KOPT-K1 (cell line): ENCODE results near the gene PAX5.

Experiments
- H3K27ac ChIP-seq: fragments of 200-600 bp; sonication (generic); 2 replicates; pipeline ENCODE4 v1.5.1; 2016; ENCODE audit warnings: antibody characterized with exemption, mild to moderate bottlenecking, low read depth, low read length; ENCODE audit not compliant: poor library complexity, severe bottlenecking
- H3K36me3 ChIP-seq: fragments of 200-600 bp; sonication (generic); 2 replicates; pipeline ENCODE4 v1.5.1; 2017; ENCODE audit warnings: antibody characterized with exemption, mild to moderate bottlenecking, low read length, moderate library complexity; ENCODE audit not compliant: insufficient read depth
- H3K9me3 ChIP-seq: fragments of 200-600 bp; sonication (generic); 2 replicates; pipeline ENCODE4 v1.5.1; 2017; ENCODE audit warnings: antibody characterized with exemption, low read length, mild to moderate bottlenecking; ENCODE audit not compliant: insufficient read depth, poor library complexity, severe bottlenecking

Gene PAX5

DNA sequence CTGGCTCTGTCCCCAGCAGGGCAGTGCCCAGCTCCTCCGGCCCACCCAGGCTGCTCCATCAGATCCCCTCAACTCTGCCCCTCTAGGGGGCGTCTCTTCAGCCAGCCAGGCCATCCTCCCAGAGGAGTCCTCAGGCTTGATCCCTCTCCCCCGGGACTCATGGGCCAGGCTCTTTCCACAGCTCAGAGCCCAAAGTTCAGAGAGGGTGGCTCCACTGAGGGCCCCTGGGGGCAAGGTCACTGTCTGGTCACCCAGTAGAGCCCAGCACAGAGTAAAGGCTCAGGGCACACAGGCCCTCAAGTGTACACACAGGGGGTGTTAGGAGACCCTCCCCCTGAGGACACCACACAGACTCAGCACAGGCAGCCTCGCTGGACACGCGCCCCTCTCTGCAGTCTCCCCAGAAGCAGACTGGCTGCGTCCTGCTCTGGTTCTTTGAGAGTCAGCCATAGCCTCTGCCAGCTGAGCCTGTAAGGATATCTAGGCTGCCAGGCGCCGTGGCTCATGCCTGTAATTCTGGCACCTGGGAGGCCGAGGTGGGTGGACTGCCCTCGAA is 64.8 kb downstream of the PAX5 start:
- H3K36me3 ChIP-seq, result no peaks in the 10 kb centered on the region
- no peak overlapping the region for H3K27ac ChIP-seq
- no peaks in the 10 kb centered on the region for H3K9me3 ChIP-seq

GRCh38 chr9:36968574-36969215 is 65.4 kb downstream of the PAX5 start:
- H3K27ac ChIP-seq, result no peak overlapping the region
- H3K9me3 ChIP-seq, result no peaks in the 10 kb centered on the region
- H3K36me3 ChIP-seq, result no peaks in the 10 kb centered on the region

GRCh38 chr9:36967997-36968396 is 66.1 kb downstream of the PAX5 start:
- no peak overlapping the region for H3K27ac ChIP-seq
- no peaks in the 10 kb centered on the region for H3K36me3 ChIP-seq
- no peaks in the 10 kb centered on the region for H3K9me3 ChIP-seq

- H3K36me3 ChIP-seq, result no peaks in the 10 kb centered on the region
- no peak overlapping the region for H3K27ac ChIP-seq
- no peaks in the 10 kb centered on the region for H3K9me3 ChIP-seq
Measured at GRCh38 chr9:36966371-36967097, 67.5 kb downstream of the PAX5 start.

- Histone ChIP-seq H3K36me3 (no peaks in the 10 kb centered on the region), H3K9me3 (no peaks in the 10 kb centered on the region), H3K27ac (no peak overlapping the region)
Measured at GRCh38 chr9:36964791-36965190, 69.3 kb downstream of the PAX5 start.

- H3K36me3 ChIP-seq, result no peaks in the 10 kb centered on the region
- no peak overlapping the region for H3K27ac ChIP-seq
- H3K9me3 ChIP-seq, result no peaks in the 10 kb centered on the region
Measured at GRCh38 chr9:36963346-36963745, 70.7 kb downstream of the PAX5 start.

DNA sequence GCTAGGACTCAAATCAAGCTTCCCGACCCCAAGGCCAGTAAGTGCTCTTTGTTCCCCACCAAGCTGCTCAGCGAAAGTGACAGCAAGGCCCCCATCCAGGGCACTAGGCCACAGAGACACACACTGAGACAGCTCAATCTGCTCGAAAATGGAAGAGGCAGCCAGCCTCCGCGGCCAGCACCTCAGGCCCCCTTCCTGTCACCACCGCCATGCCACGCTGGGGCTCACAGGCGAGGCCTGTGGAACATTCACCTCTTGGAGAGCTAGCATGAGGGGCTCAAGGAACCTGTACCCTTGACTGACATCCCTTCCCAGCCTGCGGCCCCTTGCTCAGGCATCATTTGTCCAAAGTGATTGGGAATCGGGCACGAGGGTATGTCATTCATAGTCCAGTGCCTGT is 71.4 kb downstream of the PAX5 start:
- Histone ChIP-seq H3K27ac (no peak overlapping the region), H3K36me3 (no peaks in the 10 kb centered on the region), H3K9me3 (no peaks in the 10 kb centered on the region)

DNA sequence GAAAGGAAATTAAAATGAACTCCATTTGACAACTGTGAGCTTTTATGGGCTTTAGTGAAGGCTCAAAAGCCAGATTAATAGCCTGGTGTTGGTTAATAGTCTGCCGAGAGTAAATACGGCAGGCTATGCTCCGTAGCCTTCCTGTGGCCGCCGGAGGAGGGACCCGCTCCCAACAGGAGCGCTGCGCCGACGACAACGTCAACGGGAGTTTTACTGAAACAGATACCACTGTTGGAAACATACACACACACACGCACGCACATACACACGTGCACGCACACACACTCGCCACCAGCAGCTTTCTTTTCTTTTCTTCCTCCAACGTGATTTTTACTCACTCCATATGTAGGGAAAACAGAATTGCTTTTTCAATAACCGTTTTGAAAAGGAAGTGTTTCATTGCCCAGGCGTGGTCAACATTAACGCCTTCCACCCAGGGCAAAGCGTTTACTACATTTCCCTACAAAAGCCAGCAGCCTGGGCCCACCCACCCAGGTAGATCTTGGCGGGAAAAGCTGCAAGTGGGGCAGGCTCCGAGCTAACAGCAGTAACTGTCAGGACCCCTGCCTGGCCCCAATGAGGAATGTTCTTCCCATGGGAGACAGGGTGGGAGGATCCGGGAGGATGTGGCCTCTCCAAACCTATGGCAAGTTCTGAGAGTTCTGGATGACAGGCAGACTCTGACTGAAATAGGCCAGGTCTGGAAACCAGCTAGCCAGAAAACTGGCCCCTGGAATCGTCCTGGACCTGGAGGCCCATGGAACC is 72.3 kb downstream of the PAX5 start:
- H3K27ac ChIP-seq, result no peak overlapping the region
- no peaks in the 10 kb centered on the region for H3K9me3 ChIP-seq
- no peaks in the 10 kb centered on the region for H3K36me3 ChIP-seq

- H3K27ac ChIP-seq, result no peak overlapping the region
- no peaks in the 10 kb centered on the region for H3K36me3 ChIP-seq
- no peaks in the 10 kb centered on the region for H3K9me3 ChIP-seq
Measured at GRCh38 chr9:36961051-36961450, 73.0 kb downstream of the PAX5 start.

DNA sequence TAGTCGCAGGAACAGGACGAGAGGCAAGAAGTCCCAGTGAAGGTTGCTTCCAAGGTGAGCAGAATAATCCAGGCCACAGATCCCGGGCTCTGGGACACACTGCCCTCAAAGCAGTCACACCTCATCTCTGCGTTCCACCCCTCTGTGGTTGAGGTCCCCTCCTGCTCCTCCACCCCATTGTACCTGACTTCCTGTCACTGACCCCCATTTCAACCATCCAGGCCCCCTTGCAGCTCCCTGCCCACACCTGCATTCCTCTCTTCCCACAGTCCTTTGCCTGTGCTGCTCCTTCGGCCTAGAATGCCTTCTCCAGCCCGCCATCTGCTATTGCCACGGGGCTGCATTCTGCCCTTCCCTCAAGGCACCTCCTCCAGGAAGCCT is 73.5 kb downstream of the PAX5 start:
- no peaks in the 10 kb centered on the region for H3K9me3 ChIP-seq
- no peak overlapping the region for H3K27ac ChIP-seq
- no peaks in the 10 kb centered on the region for H3K36me3 ChIP-seq

DNA sequence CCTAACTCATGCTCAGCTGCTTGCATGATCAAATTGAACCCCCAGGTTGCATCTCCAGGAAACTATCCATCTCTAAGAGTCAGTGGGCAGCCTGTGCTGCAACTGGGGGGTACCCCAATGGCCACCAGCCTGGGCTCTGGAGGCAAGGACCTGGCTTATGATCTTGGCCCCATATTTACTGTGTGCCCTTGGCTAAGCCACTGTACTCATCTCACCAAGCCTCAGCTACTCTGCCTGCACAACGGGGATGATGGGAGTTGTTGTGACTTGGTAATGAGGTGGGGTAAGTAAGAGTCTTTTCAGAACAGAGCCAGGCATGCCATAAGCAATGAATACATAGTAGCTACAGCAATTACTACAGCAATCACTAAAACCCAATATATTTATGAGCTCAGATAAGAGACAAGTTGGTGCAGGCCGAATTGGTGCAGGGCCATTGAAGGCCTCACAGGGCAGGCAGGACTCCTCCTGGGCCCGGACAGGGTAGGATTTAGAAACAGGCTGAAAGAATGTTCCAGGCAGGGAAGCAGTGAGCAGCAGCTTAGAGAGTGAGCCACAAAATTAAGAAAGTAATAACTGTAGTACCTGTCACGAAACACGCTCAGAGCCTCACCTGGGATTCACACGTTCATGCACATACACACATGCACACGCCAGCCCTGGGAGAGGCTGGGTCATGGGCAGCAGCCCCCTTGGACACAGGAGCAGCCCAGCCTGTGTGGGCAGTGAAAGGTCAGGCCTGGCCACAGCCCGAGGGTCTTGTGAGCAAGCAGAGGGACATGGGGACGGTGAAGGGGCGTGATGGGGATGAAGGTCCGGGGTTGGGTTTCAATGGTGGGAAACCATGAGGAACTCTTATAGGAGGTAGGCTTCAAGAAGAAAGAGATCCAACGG is 74.1 kb downstream of the PAX5 start:
- H3K9me3 ChIP-seq, result peaks cover under 1% of the 10 kb centered on the region
- no peaks in the 10 kb centered on the region for H3K36me3 ChIP-seq
- H3K27ac ChIP-seq, result no peak overlapping the region

DNA sequence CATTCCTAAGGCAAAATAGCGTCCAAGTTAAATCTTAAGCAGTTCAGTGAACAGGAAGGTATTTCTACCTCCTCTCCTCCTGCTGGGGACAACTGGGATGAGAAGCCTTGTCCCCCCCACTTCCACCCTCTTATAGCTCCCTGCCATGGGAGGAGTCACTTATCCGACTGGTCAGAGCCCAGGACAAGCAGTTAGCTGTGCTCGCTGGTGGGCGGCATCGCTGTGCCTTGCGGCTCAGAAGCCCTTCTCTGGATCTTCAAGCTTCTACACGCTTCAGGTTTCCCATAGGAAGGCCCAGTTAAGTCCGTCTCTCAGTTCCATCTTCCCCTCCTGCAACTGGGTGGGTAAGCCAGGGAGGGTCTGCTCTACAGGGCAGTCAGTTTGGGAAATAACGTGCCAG is 77.2 kb downstream of the PAX5 start:
- peaks cover 9% of the 10 kb centered on the region for H3K9me3 ChIP-seq
- no peak overlapping the region for H3K27ac ChIP-seq
- H3K36me3 ChIP-seq, result no peaks in the 10 kb centered on the region

- H3K9me3 ChIP-seq, result peaks cover 9% of the 10 kb centered on the region
- no peaks in the 10 kb centered on the region for H3K36me3 ChIP-seq
- no peak overlapping the region for H3K27ac ChIP-seq
Measured at GRCh38 chr9:36950389-36950788, 83.7 kb downstream of the PAX5 start.

DNA sequence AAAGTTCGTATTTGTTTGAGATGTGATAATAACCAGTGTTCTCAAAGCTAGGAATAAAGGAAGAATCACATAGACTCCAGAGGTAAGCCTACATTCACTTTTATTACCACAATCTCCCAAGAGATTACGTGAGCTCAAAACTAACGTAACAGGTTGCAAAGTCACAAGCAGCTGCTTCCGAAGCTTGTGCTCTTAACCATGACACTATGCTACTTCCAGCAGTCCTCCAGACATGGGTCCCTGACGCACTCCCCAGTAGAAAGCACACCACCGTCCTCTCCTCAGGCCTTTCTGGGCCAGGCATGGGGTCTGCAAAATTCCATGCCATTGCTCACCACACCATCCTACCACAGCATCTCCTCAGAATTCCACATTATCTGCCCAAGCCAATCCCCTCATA is 84.6 kb downstream of the PAX5 start:
- H3K36me3 ChIP-seq, result no peaks in the 10 kb centered on the region
- no peak overlapping the region for H3K27ac ChIP-seq
- peaks cover 4% of the 10 kb centered on the region for H3K9me3 ChIP-seq
